HG03025 (cell line): Measurements from ENCODE around the gene NCOA6.

Experiments used
- ATAC-seq: cut with Tn5 transposase; IDR thresholded peaks from one replicate; pipeline ENCODE4 v1.9.1; 2021; ENCODE audit warnings: mild to moderate bottlenecking, moderate library complexity; ENCODE audit not compliant: unreplicated experiment, low FRiP score

The NCOA6 gene

DNA sequence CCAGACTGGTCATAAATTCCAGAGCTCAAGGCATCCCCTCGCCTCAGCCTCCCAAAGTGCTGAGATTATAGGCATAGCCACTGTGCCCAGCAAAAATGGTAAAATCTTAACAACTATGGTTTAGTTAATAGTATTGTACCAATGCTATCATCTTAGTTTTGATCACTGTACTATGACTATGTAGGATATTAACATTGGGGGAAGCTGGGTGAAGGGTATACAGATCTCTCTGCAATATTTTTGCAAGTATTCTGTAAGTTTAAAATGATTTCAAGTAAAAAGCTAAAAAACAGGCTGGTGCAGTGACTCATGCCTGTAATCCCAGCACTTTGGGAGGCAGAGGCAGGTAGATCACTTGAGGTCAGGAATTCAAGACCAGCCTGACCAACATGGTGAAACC lies 156.4 kb downstream of the NCOA6 start:
- ATAC-seq = no peak
